ENCODE measurements around the gene ARHGAP31. TPM values are rescaled to one million over a fixed set of nuclear protein-coding genes. Genes with fewer than 3 reads are reported as not detected.

Gene ARHGAP31
- total and polyA plus RNA-seq, 2 donors from 2014 or later = 3.2 to 28.7 TPM

GRCh38 chr3:119349354-119350041, 55.3 kb downstream of the ARHGAP31 start:
- TF ChIP-seq CTCF (IDR thresholded peaks at IDR 0.05; ENCODE audit: borderline replicate concordance, extremely low read depth, insufficient read depth) = no peak
- DNase-seq = peak in 1 of 5 donors; percentile 24

GRCh38 chr3:119350114-119350513, 55.9 kb downstream of the ARHGAP31 start:
- H3K9ac ChIP-seq (ENCODE audit: low read length in 3 of 3) = no peak overlapping the region
- no peak for TF ChIP-seq CTCF (IDR thresholded peaks at IDR 0.05; ENCODE audit: borderline replicate concordance, extremely low read depth, insufficient read depth)
- FAIRE-seq (no peak), DNase-seq (peak in 1 of 5 donors; percentile 34)
- intact Hi-C loops (cut with DNase I) = no loop called here
- no peaks in the 10 kb centered on the region for H3K27me3 ChIP-seq (ENCODE audit: control insufficient read depth, insufficient read depth, low read length)
- H3K36me3 ChIP-seq (ENCODE audit: control insufficient read depth in 2 of 3, insufficient read depth in 3 of 3, low read length in 3 of 3) = no peaks in the 10 kb centered on the region
- H3K27ac ChIP-seq (ENCODE audit: low read depth in 2 of 2, low read length in 2 of 2) = no peak overlapping the region
- H3K9me3 ChIP-seq (ENCODE audit: control insufficient read depth in 2 of 3, insufficient read depth in 1 of 3, low read length in 3 of 3) = no peaks in the 10 kb centered on the region
- H3K4me1 ChIP-seq (ENCODE audit: control insufficient read depth in 2 of 3, insufficient read depth in 2 of 3, low read depth in 1 of 3, low read length in 3 of 3) = peaks cover 0 to 11% (median 0%) of the 10 kb centered on the region in 3 donors
- no peak overlapping the region for H3K4me3 ChIP-seq (ENCODE audit: low read length in 3 of 3)

More at GRCh38 chr3:119349354-119350041, 55.3 kb downstream of the ARHGAP31 start:
- no peaks in the 10 kb centered on the region for H3K27me3 ChIP-seq (ENCODE audit: control insufficient read depth, insufficient read depth, low read length)
- H3K9ac ChIP-seq (ENCODE audit: low read length in 3 of 3) = no peak overlapping the region
- no peaks in the 10 kb centered on the region for H3K9me3 ChIP-seq (ENCODE audit: control insufficient read depth in 2 of 3, insufficient read depth in 1 of 3, low read length in 3 of 3)
- H3K36me3 ChIP-seq (ENCODE audit: control insufficient read depth in 2 of 3, insufficient read depth in 3 of 3, low read length in 3 of 3) = no peaks in the 10 kb centered on the region
- FAIRE-seq = no peak
- no peak overlapping the region for H3K27ac ChIP-seq (ENCODE audit: low read depth in 2 of 2, low read length in 2 of 2)
- H3K4me1 ChIP-seq (ENCODE audit: control insufficient read depth in 2 of 3, insufficient read depth in 2 of 3, low read depth in 1 of 3, low read length in 3 of 3) = peaks cover 0 to 11% (median 0%) of the 10 kb centered on the region in 3 donors
- intact Hi-C loops (cut with DNase I) = no loop called here
- H3K4me3 ChIP-seq (ENCODE audit: low read length in 3 of 3) = no peak overlapping the region

- Histone ChIP-seq H3K27me3 (ENCODE audit: control insufficient read depth, insufficient read depth, low read length) (no peaks in the 10 kb centered on the region), H3K4me1 (ENCODE audit: control insufficient read depth in 2 of 3, insufficient read depth in 2 of 3, low read depth in 1 of 3, low read length in 3 of 3) (peaks cover 0 to 6% (median 0%) of the 10 kb centered on the region in 3 donors), H3K9me3 (ENCODE audit: control insufficient read depth in 2 of 3, insufficient read depth in 1 of 3, low read length in 3 of 3) (no peaks in the 10 kb centered on the region), H3K9ac (ENCODE audit: low read length in 3 of 3) (no peak overlapping the region), H3K27ac (ENCODE audit: low read depth in 2 of 2, low read length in 2 of 2) (no peak overlapping the region), H3K36me3 (ENCODE audit: control insufficient read depth in 2 of 3, insufficient read depth in 3 of 3, low read length in 3 of 3) (no peaks in the 10 kb centered on the region), H3K4me3 (ENCODE audit: low read length in 3 of 3) (no peak overlapping the region)
- intact Hi-C loops (cut with DNase I) = no loop called here
- FAIRE-seq (no peak), DNase-seq (no peak)
- no peak for TF ChIP-seq CTCF (IDR thresholded peaks at IDR 0.05; ENCODE audit: borderline replicate concordance, extremely low read depth, insufficient read depth)
Observed at GRCh38 chr3:119351581-119351980, 57.4 kb downstream of the ARHGAP31 start.

Measured in kidney (tissue), 14 donors.